ENCODE measurements around the gene APBA3.

GRCh38 chr19:3790941-3791340, 29.4 kb upstream of the APBA3 start:
- no peak for TF ChIP-seq ATF1 (CRISPR knock-in tag; IDR thresholded peaks at IDR 0.05)
- TF ChIP-seq ATF1 (tag; IDR thresholded peaks at IDR 0.05): no peak
- no peak for TF ChIP-seq REST (IDR thresholded peaks at IDR 0.05; ENCODE audit: borderline replicate concordance)
- no peak for TF ChIP-seq REST (CRISPR knock-in tag; IDR thresholded peaks at IDR 0.05; ENCODE audit: low read depth)
- no peak for TF ChIP-seq EGR1 (conservative IDR thresholded peaks at IDR 0.05)
- no peak for TF ChIP-seq POLR2AphosphoS5 (IDR thresholded peaks at IDR 0.05; ENCODE audit: control insufficient read depth, insufficient read depth, low read depth, low read length)
- TF ChIP-seq POLR2A (conservative IDR thresholded peaks at IDR 0.05): no peak
- no peak for TF ChIP-seq CTCF (IDR thresholded peaks at IDR 0.05 in 2 of 3, conservative IDR thresholded peaks at IDR 0.05 in 1 of 3; ENCODE audit: insufficient read depth in 2 of 3, low read depth in 1 of 3, low read length in 3 of 3)
- no peak for TF ChIP-seq E2F8 (IDR thresholded peaks at IDR 0.05; ENCODE audit: low read depth, partially characterized antibody)
- no peak for TF ChIP-seq KAT2B (IDR thresholded peaks at IDR 0.05; ENCODE audit: low read depth, low read length)
- no peak for TF ChIP-seq PCBP2 (IDR thresholded peaks at IDR 0.05; ENCODE audit: low read depth, low read length, poor library complexity, severe bottlenecking)
- no peak for TF ChIP-seq HOMEZ (CRISPR knock-in tag; IDR thresholded peaks at IDR 0.05)
- no peak for TF ChIP-seq RERE (CRISPR knock-in tag; IDR thresholded peaks at IDR 0.05; ENCODE audit: borderline replicate concordance)
- no peak for TF ChIP-seq JUND (IDR thresholded peaks at IDR 0.05; ENCODE audit: borderline replicate concordance, low read depth, low read length)
- TF ChIP-seq JUND (tag; IDR thresholded peaks at IDR 0.05; ENCODE audit: borderline replicate concordance, low read depth, low read length): no peak
- no peak for TF ChIP-seq SPI1 (IDR thresholded peaks at IDR 0.05; ENCODE audit: borderline replicate concordance, low read depth, low read length)
- TF ChIP-seq ZNF830 (CRISPR knock-in tag; IDR thresholded peaks at IDR 0.05): no peak
